Activated CD8-positive, alpha-beta memory T cell treated with anti-CD3 and anti-CD28 coated beads, Interleukin-2, amount 50 U/mL, for 4 hours (primary cell): ENCODE results near the gene EHD1.
A peak's percentile ranks its signal among the peaks of the same experiment; 100 is the strongest.

Source experiments
- DNase-seq: peaks from one replicate; pipeline ENCODE4 v3.0.0-alpha.2; 2020

The EHD1 gene

GRCh38 chr11:64888729-64889511 is 10.5 kb upstream of the EHD1 start:
- no peak for DNase-seq

GRCh38 chr11:64888406-64888728 is 9.9 kb upstream of the EHD1 start:
- DNase-seq, result no peak

GRCh38 chr11:64887757-64888405 is 9.5 kb upstream of the EHD1 start:
- peak; percentile 86 for DNase-seq

GRCh38 chr11:64887234-64887756 is 8.9 kb upstream of the EHD1 start:
- no peak for DNase-seq

GRCh38 chr11:64885367-64886286 is 7.2 kb upstream of the EHD1 start:
- no peak for DNase-seq

GRCh38 chr11:64884019-64884418 is 5.6 kb upstream of the EHD1 start:
- no peak for DNase-seq

GRCh38 chr11:64883575-64883974 is 5.2 kb upstream of the EHD1 start:
- no peak for DNase-seq

- DNase-seq, result no peak
Observed at GRCh38 chr11:64882243-64882642, 3.8 kb upstream of the EHD1 start.

- DNase-seq, result no peak
Observed at GRCh38 chr11:64881476-64881875, 3.1 kb upstream of the EHD1 start.

- DNase-seq, result no peak
Observed at GRCh38 chr11:64880240-64881001, 2.0 kb upstream of the EHD1 start.

GRCh38 chr11:64879244-64879900 is 951 bp upstream of the EHD1 start:
- no peak for DNase-seq

- DNase-seq, result no peak
Observed at GRCh38 chr11:64878223-64878493, 263 bp downstream of the EHD1 start.

GRCh38 chr11:64877390-64878222 is 815 bp downstream of the EHD1 start:
- no peak for DNase-seq

GRCh38 chr11:64876835-64877341 is 1.5 kb downstream of the EHD1 start:
- DNase-seq, result no peak

GRCh38 chr11:64876229-64876750 is 2.1 kb downstream of the EHD1 start:
- DNase-seq, result no peak

- DNase-seq, result no peak
Observed at GRCh38 chr11:64875369-64876228, 2.8 kb downstream of the EHD1 start.

- no peak for DNase-seq
Observed at GRCh38 chr11:64874308-64875240, 3.8 kb downstream of the EHD1 start.

- no peak for DNase-seq
Observed at GRCh38 chr11:64872790-64873488, 5.5 kb downstream of the EHD1 start.
